Epithelial cell of prostate (primary cell): Measurements from ENCODE around the gene SPRYD7.
"Not testable (repeated sequence)": the region's sequence is repeated elsewhere in the genome, so short reads cannot be mapped to it uniquely, and the experiment has no call there.

ENCODE experiments used
- DNase-seq: peaks from one replicate; pipeline ENCODE4 v3.0.0-alpha.2; 2011; ENCODE audit warnings: low read depth, low spot score
- H3K27ac ChIP-seq: fragments of 450-650 bp; 2 replicates; pipeline ENCODE4 v1.5.1; 2017; ENCODE audit warnings: mild to moderate bottlenecking

The SPRYD7 gene

DNA sequence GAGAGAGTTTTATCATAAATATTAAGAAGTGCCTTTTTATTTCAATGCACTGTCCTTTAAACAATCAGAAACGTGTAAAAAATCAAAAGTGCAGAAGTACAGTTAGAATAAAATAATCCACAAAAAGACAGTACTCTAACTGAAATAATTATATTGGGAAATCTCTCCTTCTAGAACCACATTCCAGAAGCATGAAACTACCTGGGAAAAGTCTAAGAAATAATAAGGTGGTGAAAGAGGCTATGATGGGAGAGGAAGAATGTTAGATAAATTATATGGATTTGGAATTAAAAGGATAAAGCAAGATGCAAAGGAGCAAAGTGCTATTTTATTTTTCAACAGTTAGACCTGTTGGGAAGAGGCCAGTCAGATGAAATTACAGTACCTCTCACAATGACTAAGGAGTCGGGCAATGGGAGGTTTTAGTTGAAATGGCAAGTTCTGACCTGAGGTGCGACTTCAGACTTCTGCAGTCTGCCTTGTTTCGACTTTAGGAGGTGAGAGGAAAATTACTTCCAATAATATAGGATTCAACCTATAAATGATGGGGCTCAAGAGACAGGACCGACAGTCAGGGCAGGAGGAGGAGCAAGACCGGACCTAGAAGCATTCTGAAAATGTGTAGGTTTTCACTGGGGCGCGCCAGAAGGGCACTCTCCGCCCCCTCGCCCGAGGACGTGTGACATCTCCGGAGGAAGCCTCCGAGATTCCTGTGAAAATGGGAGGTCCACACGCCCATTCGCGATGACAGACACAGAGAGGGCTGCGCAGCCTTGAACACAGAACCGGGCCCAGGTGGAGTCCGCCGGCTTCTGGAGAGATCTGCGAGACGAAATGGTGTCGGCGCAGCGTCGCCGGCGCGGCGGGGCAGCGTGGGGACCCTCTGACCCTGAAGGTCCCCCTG lies 717 bp downstream of the SPRYD7 start:
- peak overlapping the region; percentile 83 for H3K27ac ChIP-seq
- peak; percentile 22 for DNase-seq

DNA sequence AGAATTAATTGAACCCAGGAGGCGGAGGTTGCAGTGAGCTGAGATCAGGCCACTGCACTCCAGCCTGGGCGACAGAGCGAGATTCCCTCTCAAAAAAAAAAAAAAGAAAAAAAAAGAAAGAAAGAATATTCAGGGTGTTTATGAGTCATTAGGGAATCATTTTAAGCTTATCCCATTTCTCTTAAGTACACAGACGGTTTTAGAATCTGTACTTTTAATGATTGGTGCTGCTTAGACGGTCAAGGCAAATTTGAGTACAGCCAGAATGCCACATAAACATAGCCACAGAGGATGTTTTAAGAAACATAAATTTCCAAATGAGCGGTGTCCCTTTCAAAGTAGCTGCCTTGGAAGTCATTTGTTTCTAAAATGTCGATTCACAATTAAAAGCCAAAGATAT lies 2.6 kb downstream of the SPRYD7 start:
- no peak overlapping the region for H3K27ac ChIP-seq
- no peak for DNase-seq

DNA sequence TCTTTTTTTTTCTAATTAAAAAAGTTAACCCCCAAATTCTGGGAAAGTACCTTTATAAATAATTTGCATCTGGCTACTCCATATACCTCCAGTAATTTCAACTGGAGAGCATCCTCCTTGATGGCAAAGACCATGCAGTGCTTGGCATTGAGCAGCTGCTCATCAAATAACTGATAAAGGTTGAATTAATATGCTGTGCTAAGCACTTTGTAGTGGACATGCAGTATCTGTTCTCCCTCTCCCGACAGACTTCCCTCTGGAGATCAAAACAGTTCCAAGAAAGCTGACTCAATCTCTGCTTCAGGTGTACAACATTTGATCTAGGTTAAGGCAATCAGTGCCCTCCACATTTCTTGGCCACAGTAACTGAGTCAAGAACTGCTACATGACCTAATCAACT lies 3.3 kb downstream of the SPRYD7 start:
- no peak overlapping the region for H3K27ac ChIP-seq
- no peak for DNase-seq

DNA sequence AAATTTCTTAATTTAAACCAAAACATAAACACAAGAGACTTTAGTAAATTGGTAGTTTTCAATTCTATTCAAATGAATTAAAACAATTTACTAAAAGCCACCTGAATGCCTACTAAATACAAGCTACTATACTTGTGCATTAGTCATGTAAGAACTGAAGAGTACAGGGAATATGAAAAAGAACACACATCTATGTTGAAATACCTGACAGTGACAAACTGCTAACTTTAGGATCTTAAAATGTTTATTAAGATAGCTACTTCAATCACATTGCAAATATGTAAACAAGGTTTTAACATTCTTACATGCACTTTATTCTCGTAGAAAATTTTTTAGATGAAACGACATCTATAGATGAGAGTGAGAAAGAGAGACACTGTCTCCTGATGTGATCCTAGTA lies 4.1 kb downstream of the SPRYD7 start:
- DNase-seq, result no peak
- no peak overlapping the region for H3K27ac ChIP-seq

DNA sequence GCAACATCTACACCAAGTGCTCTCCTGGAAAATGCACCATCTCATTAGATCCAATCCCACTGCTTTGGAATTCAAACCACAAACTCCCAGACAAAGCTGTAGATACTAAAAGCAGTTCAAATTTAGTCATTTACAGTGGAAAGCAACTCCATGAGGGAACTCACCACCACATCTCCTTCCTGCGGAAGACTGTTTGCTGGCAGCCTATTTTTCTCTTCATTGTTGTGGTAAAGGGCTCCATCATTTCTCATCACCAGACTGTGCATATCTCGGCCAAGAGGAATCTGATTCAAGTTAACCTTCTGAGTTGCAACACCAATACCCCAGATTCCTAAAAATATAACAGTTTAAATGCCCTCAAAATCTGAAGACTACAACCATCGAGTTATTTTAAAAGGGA lies 8.4 kb downstream of the SPRYD7 start:
- H3K27ac ChIP-seq, result no peak overlapping the region
- no peak for DNase-seq

DNA sequence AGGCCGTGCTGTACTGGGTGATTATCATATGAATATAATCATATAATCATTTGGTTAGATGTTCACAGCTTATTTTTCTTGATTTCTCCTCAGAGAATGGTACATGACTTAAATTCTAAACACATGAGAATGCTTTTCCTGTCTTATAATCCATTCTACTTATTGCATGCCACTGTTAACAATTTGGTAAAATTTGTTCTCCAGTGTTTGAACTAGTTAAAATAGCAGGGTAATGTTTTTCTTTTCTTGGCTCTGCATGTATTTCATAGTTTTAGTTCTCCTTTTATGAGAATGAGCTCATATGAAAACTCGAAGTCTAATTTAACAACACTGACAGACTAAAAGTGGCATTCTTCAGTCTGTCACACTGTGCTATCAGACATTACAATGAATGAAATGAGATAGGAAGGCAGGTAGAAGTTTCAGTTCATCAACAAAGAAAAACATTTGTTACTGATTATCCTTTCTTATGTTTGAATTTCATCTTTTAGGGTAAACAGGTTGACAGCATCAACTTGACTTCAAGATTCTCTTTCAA lies 10.2 kb downstream of the SPRYD7 start:
- H3K27ac ChIP-seq, result no peak overlapping the region
- DNase-seq, result no peak

DNA sequence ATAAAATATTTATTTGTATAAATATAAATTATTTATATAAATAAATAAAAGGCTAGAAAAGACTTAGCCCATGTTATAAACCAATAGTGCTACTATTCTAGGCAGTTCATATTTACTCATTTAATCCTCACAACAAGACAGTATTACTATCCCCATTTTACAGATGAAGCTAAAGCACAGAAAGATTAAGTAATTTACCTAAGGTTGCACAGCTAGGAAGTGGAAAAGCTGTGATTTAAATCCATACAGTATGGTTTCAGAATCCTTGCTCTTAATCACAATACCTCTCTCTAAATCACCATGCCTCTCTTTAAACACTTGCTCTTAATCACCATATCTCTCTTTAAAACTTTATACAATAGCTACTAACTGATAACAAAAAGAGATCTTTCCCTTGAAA lies 13.8 kb downstream of the SPRYD7 start:
- no peak overlapping the region for H3K27ac ChIP-seq
- no peak for DNase-seq

DNA sequence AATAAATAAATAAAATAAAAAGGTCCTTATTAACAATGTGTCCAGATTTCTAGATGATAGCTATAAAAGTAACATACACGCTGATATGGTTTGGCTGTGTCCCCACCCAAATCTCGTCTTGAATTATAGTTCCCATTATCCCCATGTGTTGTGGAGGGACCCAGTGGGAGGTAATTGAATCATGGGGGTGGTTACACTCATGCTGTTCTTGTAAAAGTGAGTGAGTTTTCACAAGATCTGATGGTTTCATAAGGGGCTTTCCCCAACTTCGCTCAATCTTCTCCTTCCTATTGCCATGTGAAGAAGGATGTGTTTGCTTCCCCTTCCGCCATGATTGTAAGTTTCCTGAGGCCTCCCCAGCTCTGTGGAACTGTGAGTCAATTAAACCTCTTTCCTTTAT lies 15.2 kb downstream of the SPRYD7 start:
- not testable (repeated sequence) for DNase-seq, H3K27ac ChIP-seq

DNA sequence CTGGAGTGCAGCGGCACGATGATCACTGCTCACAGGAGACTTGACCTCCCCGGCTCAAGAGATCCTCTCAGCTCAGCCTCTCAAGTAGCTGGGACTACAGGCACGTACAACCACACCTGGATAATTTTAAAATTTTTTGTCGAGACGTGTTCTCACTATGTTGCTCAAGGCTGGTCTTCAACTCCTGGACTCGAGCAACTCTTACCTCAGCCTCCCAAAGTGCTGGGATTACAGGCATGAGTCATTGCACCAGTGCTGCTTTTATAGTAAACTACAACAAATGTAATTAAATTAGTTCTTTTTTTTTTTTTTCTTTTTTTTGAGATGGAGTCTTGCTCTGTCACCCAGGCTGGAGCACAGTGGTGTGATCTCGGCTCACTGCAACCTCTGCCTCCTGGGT lies 18.0 kb downstream of the SPRYD7 start:
- H3K27ac ChIP-seq, DNase-seq: not testable (repeated sequence)

DNA sequence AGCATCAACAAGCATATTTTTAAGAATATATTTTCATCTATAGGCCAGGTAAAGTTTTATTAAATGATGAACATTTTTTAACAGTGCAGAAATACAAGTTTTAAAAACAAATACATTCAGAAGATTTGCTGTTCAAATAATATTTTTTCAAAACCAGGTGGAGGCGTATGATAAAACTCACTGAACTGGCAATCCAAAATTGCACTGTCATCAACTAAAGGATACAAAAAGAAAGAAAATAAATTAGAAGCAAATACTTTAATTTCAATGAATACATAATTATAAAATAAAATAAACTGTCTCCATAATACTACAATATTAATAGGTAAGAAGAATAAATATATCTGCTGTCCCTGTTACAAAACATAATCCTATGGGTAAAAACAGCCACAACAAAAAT lies 21.2 kb downstream of the SPRYD7 start:
- no peak overlapping the region for H3K27ac ChIP-seq

DNA sequence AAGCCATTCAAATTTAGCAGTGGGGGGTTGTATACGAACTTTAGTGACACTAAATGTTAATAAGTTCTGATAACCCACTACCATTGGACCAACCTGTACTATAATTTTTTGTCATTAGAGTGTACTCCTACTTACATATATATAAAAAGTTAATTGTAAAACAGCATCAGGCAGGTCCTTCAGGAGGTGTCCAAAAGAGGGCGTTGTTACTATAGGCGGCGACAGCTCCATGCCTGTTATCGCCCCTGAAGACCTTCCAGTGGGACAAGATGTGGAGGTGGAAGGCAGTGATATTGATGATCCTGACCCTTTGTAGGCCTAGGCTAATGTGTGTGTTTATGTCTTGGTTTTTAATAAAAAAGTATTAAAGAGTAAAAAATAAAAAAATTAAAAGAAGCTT lies 27.5 kb downstream of the SPRYD7 start:
- peak overlapping the region; percentile 73 for H3K27ac ChIP-seq
- no peak for DNase-seq

More for the DNA sequence above, 21.2 kb downstream of the SPRYD7 start:
- no peak for DNase-seq

DNA sequence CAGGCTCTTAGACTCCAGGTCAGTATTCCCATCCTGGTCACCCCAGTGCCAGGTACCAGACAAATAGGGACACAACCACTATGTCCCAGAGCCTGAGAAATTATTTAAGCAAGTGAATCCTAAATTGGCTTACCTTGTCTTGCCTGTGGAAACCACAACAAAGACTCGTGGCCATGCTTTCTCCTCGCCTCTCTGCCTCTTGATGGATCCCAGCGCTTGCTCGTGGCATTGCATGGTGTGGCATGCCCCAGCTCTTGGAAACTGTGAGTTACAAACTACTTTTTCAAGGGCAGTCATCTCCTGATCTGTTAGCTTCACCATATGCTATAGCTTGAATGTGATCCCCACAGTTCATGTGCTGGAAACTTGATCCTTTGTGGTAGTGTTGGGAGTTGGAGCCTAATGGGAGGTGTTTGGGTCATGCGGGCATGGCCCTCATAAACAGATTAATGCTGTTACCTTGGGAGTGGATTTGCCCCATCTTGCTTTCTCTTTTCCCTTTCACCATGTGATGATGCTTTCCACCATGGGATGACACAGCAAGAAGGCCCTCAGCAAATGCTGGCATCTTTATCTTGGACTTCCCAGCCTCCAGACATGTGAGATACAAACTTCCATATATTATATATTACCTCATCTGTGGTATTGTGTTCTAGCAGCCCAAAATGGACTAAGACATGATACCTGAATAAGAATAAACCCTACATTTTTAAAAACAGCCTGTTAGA lies 31.2 kb downstream of the SPRYD7 start:
- DNase-seq, result no peak
- no peak overlapping the region for H3K27ac ChIP-seq

DNA sequence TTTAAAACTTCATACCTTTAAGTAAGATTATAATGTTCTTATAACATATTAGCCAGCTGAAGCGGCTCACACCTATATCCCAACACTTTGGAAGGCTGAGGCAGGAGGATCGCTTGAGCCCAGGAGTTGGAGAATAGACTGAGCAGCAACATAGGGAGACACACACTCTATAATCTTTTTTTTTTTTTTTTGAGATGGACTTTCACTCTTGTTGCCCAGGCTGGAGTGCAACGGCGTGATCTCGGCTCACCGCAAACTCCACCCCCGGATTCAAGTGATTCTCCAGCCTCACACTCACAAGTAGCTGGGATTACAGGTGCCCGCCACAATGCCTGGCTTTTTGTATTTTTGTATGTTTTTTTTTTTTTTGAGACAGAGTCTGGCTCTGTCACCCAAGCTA lies 37.3 kb downstream of the SPRYD7 start:
- H3K27ac ChIP-seq, result no peak overlapping the region
- no peak for DNase-seq

DNA sequence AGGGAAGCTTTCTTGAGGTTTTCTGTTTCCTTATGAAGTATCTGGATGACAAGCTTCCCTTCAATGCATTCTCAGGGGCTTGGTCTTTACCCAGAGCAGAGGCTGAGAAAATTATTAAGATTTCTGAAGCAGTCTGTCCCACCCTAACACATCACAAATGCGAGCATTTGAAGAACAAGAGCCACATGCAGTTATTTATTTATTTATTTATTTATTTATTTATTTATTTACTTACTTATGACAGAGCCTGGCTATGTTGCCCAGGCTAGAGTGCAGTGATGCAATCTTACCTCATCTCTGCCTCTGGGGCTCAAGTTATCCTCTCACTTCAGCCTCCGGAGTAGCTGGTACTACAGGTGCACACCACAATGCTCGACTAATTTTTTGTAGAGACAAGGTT lies 38.4 kb downstream of the SPRYD7 start:
- H3K27ac ChIP-seq, result no peak overlapping the region
- DNase-seq, result no peak

DNA sequence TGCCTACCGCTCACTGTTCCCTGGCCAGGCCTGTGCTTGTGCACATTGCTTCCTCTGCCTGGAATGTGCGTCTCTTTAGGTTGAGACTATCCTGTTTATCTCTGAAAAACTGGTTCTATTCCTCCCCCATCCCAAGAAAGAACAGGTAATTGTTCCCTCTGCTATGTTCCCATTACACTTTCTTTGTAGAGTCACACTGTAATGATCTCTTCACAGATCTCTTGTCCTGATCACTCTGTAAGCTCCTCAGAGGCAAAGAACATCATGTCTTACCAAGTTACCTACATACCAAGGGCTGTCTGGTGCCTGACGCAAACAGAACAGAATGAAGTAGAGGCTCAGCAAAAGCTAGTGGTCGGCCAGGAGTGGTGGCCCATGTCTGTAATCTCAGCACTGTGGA lies 40.3 kb downstream of the SPRYD7 start:
- H3K27ac ChIP-seq, result no peak overlapping the region
- DNase-seq, result no peak

DNA sequence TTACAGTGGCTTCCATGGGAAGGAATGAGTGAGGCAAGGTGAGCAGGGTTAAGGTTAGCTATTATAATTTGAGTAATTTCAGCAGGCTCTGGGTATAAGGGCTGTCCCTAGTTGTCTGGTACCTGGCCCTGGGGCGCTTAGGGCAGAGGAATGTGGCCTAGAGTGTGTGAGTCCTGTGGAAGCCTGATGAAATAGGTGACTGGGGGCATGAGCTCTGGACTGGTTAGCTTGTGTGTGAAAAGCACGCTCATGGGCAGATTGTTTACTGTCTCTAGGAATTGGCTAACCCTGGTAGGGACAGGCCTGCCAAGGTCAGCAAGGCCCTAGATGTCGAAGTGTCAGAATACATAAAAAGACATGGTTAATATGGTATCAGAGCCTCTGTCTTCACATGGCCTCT lies 42.5 kb downstream of the SPRYD7 start:
- no peak for DNase-seq
- H3K27ac ChIP-seq, result no peak overlapping the region

DNA sequence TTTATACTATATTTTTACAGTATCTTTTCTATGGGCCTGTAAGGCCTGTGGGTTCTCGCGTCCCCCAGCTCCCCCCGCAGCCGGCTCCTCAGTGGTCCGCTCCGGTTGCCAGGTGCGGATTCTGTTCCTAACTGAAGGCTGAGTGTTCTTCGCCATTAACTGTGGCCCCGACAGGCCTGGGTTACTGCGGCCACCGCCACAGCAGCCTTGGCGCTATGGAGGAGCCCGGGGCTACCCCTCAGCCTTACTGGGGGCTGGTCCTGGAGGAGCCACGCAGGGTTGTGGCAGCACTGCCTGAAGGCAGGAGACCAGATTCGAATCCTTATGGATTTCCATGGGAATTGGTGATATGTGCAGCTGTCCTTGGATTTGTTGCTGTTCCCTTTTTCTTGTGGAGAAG lies 45.8 kb downstream of the SPRYD7 start:
- no peak overlapping the region for H3K27ac ChIP-seq

DNA sequence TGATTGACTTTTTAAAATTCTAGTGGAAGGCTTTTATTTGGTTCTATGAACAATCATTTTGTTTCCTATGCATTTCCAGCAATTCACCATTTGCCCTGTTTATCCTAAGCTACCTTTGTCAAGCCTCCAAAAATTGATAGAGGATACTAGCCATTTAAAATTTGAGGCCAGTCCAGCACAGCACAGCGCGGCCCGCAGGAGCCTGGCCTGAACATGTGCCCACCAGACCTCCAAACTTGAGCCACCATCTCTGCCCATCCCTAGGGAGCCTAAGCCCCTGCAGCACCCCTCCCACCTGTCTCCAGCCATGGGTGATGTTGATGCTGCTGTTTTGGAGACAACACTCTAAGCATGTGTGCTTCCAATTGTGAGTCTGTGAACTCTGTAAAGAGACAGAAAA lies 57.5 kb downstream of the SPRYD7 start:
- DNase-seq, result no peak
- H3K27ac ChIP-seq, result no peak overlapping the region

More for the DNA sequence above, 45.8 kb downstream of the SPRYD7 start:
- DNase-seq, result no peak

DNA sequence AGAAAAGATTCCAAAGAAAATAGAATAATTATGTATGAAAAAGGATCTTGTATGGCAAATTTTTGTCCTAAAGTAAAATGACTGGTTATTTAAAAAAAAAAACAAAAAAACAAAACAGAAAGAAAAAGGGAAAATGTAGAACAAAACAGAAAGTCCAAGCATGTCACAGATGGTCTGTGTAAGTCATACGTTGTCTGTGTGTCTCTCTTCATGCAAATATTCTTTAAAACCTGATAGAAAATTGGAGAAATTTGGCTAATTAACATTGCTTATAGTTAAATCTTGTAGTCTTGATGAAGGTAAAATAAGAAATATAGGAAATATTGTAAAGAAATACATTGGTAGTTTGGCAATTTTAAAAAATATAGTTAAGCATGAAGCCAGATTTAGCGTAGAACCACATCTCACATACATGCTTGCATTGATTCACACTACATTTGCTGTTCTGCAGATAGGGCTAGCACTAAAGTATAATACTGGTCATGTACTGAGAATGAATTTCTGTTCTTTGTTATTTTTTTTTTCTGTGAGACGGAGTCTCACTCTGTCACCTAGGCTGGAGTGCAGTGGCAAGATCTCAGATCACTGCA lies 58.4 kb downstream of the SPRYD7 start:
- H3K27ac ChIP-seq, result no peak overlapping the region
- DNase-seq, result no peak

DNA sequence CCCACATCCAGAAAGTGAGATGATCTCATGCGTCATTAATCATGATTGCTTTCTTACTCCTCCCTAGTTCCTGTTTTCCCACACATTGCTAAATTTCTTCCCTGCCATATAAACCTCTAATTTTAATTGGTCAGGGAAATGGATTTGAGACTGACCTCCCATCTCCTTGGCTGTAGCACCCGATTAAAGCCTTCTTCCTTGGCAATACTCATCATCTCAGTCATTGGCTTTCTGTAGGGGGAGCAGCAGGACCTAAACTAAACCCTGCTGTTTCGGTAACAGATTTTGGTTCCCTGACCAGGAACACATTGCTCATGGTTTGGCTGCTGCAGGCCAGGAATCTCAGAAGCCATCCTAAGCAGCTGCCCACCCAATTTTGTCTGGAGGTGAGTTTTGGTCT lies 61.7 kb downstream of the SPRYD7 start:
- H3K27ac ChIP-seq, result no peak overlapping the region
- DNase-seq, result no peak

DNA sequence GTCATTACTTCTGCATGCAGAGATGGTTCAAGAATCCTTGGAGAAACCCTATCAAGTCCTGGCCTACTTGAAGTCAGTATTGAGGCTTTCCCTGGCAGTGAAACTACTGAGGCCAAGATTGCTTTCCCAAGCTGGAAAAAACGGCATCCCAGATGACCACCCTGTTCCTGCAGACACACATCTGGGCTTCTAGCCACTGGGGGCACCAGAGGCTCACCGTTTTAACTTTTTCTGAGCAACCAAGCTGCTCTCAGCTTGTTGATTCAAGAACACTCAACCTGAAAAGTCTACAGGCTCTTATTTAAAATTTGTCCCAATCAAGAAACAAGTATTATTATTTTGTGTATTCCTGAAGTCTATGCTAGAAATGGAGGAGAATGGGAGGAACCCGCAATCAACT lies 66.6 kb downstream of the SPRYD7 start:
- no peak overlapping the region for H3K27ac ChIP-seq
- no peak for DNase-seq
